HFFc6 (cell line): ENCODE measurements around the gene PRSS8. TPM values are rescaled to one million over a fixed set of nuclear protein-coding genes. Genes with fewer than 3 reads are reported as not detected.

Experiments used
- DNase-seq: peaks from one replicate; pipeline ENCODE4 v3.0.0-alpha.2; 2018
- H3K27ac Mint-ChIP-seq: 2 replicates; pipeline ENCODE4 v1.8.0; 2020; ENCODE audit warnings: mild to moderate bottlenecking, mixed read lengths
- H3K27me3 Mint-ChIP-seq: 2 replicates; pipeline ENCODE4 v1.8.0; 2021; ENCODE audit warnings: mild to moderate bottlenecking, moderate library complexity, mixed read lengths; ENCODE audit not compliant: insufficient read depth
- H3K36me3 Mint-ChIP-seq: 2 replicates; pipeline ENCODE4 v1.8.0; 2021; ENCODE audit warnings: low read depth, mixed read lengths
- H3K4me1 Mint-ChIP-seq: 2 replicates; pipeline ENCODE4 v1.8.0; 2020; ENCODE audit warnings: low read depth, mixed read lengths
- H3K4me3 Mint-ChIP-seq: 2 replicates; pipeline ENCODE4 v1.8.0; 2020; ENCODE audit warnings: mild to moderate bottlenecking, moderate library complexity, mixed read lengths
- H3K9me3 Mint-ChIP-seq: 2 replicates; pipeline ENCODE4 v1.8.0; 2020; ENCODE audit warnings: mild to moderate bottlenecking, mixed read lengths
- total RNA-seq, 6 experiments: library from RNA; stranded (reverse); fragmentation: NEBNext Ultra II Directional; extraction: Animal tissue kit (Norgen Biotek cat#: 25700); gene quantifications; 2 replicates in 1 of 6; 3 replicates in 5 of 6; pipeline ENCODE4 v1.2.3, GENCODE V29; 2021
- TF ChIP-seq, protein P1 (sequence below): fragments of 200-600 bp; sonication (generic); IDR thresholded peaks from 2 replicates; pipeline ENCODE4 v1.5.0; 2021; ENCODE audit warnings: antibody characterized with exemption, mild to moderate bottlenecking

The PRSS8 gene
- total RNA-seq, 6 experiments from 2014 or later, result not detected

GRCh38 chr16:31110106-31111034 is 25.2 kb downstream of the PRSS8 start:
- Mint-ChIP-seq H3K27ac (no peak overlapping the region), H3K9me3 (no peaks in the 10 kb centered on the region), H3K4me1 (peaks cover 19% of the 10 kb centered on the region), H3K27me3 (no peaks in the 10 kb centered on the region; the same call in 1 of the 2 replicates), H3K36me3 (peaks cover 19% of the 10 kb centered on the region), H3K4me3 (no peak overlapping the region; the same call in 1 of the 2 replicates)
- no peak for DNase-seq
- TF ChIP-seq, protein P1, sequence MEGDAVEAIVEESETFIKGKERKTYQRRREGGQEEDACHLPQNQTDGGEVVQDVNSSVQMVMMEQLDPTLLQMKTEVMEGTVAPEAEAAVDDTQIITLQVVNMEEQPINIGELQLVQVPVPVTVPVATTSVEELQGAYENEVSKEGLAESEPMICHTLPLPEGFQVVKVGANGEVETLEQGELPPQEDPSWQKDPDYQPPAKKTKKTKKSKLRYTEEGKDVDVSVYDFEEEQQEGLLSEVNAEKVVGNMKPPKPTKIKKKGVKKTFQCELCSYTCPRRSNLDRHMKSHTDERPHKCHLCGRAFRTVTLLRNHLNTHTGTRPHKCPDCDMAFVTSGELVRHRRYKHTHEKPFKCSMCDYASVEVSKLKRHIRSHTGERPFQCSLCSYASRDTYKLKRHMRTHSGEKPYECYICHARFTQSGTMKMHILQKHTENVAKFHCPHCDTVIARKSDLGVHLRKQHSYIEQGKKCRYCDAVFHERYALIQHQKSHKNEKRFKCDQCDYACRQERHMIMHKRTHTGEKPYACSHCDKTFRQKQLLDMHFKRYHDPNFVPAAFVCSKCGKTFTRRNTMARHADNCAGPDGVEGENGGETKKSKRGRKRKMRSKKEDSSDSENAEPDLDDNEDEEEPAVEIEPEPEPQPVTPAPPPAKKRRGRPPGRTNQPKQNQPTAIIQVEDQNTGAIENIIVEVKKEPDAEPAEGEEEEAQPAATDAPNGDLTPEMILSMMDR, result no peak

DNA sequence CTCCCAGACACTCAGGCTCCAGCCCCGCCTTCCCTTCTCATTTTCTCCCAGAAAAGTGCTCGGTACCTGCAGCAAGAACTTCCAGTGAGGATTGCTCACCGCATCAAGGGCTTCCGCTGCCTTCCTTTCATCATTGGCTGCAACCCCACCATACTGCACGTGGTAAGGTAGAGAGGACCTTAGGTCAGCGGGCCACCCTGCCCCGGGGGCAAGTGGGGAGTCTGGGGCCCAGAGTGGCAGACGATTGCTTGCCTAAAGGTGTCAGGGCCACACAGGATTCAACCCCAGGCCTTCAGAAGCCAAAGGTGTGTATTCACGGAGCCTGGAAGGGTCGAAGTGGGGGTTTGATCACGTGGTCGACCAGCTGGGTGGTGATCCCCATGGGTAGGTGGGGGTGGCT is 25.9 kb downstream of the PRSS8 start:
- peak overlapping the region; percentile 80 for H3K4me3 Mint-ChIP-seq
- H3K9me3 Mint-ChIP-seq, result no peaks in the 10 kb centered on the region
- H3K27ac Mint-ChIP-seq, result peak overlapping the region; percentile 26; the same call in 1 of the 2 replicates
- peaks cover 19% of the 10 kb centered on the region for H3K4me1 Mint-ChIP-seq
- no peak for DNase-seq
- TF ChIP-seq, protein P1, result no peak
- H3K27me3 Mint-ChIP-seq, result no peaks in the 10 kb centered on the region; the same call in 1 of the 2 replicates
- H3K36me3 Mint-ChIP-seq, result peaks cover 15% of the 10 kb centered on the region

GRCh38 chr16:31108794-31109558 is 26.6 kb downstream of the PRSS8 start:
- TF ChIP-seq, protein P1, result no peak
- peak overlapping the region; percentile 84 for H3K4me3 Mint-ChIP-seq
- peaks cover 19% of the 10 kb centered on the region for H3K4me1 Mint-ChIP-seq
- no peaks in the 10 kb centered on the region for H3K9me3 Mint-ChIP-seq
- no peaks in the 10 kb centered on the region; the same call in 1 of the 2 replicates for H3K27me3 Mint-ChIP-seq
- H3K36me3 Mint-ChIP-seq, result peaks cover 14% of the 10 kb centered on the region
- DNase-seq, result no peak
- no peak overlapping the region; the same call in 1 of the 2 replicates for H3K27ac Mint-ChIP-seq

DNA sequence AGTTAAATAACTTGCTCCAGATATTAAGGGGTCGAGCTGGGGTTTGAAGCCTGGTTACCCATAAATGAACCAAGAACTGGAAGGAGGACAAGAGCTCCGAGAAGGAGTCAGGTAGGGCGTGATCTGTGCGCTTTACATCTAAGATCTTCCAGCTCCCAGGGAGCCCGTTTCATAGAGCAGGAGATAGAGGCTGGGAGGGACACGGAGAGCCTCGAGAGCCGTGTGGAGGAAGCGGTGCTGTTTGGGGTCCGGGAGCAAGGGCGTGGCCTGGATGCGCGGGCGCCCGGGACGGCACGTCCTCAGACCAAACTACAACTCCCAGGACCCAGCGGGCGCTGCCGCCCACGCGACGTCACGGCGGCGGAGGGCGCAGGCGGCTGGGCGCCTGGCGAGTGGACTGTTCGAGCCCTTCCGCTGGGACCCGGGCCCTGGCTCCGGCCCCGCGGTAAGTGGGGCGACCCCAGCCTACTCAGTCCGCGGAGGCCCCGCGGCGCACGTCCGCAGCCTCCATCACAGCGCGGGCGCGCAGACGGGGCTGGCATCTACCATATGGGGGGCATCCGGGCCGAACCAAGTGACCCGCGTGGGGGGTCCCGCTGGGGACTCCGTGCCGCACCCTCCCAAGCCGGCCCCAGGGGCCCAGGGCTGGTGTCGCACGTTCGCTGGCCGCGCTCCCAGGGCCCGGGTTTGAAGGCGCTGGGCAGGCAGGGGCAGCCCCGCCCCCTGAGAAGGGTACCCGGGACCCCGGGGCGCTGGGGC is 27.3 kb downstream of the PRSS8 start, which contains the start of gene BCKDK:
BCKDK (plus strand) TSS at position 352 of the 759 bp plus-strand sequence. CDS start 838 bp downstream, outside the sequence.
- TF ChIP-seq, protein P1, result no peak
- peak; percentile 54 for DNase-seq
- Mint-ChIP-seq H3K27ac (peak within 1 kb of the TSS; percentile 70), H3K4me1 (peaks cover 19% of the 10 kb centered on the region), H3K27me3 (no peaks in the 10 kb centered on the region; the same call in 1 of the 2 replicates), H3K36me3 (peaks cover 14% of the 10 kb centered on the region), H3K4me3 (peak within 1 kb of the TSS; percentile 86), H3K9me3 (no peaks in the 10 kb centered on the region)

DNA sequence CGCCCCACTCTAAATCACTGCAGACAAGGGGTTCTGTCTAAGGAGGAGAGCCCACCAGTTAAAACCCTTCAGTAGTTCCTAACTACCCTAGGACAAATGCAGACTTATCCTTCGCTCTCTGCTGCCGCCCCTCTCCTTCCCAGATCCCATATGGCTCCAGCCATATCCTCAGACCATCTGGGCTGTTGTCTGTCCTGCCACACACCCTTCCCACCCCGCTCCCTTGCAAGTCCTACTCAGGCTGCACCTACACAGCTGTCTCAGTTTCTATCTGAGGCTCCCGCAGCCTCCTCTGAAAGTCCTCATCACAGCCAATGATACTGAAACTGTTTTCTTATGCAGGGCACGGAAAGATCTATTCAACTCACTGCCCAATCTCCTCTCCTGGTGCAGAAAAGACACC is 28.1 kb downstream of the PRSS8 start:
- Mint-ChIP-seq H3K9me3 (no peaks in the 10 kb centered on the region), H3K4me3 (peak overlapping the region; percentile 86; the same call in 1 of the 2 replicates), H3K27me3 (no peaks in the 10 kb centered on the region; the same call in 1 of the 2 replicates), H3K27ac (no peak overlapping the region), H3K36me3 (peaks cover 14% of the 10 kb centered on the region), H3K4me1 (peaks cover 19% of the 10 kb centered on the region)
- TF ChIP-seq, protein P1, result no peak
- no peak for DNase-seq
